Motor neuron (in vitro differentiated cells): Measurements from ENCODE around the gene CELSR2. TPM values are rescaled to one million over a fixed set of nuclear protein-coding genes. Genes with fewer than 3 reads are reported as not detected.
A peak's percentile ranks its signal among the peaks of the same experiment; 100 is the strongest.
"Not testable (repeated sequence)": the region's sequence is repeated elsewhere in the genome, so short reads cannot be mapped to it uniquely, and the experiment has no call there.

Source experiments
- ATAC-seq, 8 experiments: fragments of 200-7000 bp; cut with Tn5 transposase; replicated peaks in 6 of 8; 2 replicates each; pipeline ENCODE4 v1.8.0; 2021; ENCODE audit warnings: mild to moderate bottlenecking in 8 of 8, moderate library complexity in 8 of 8
- H3K27ac ChIP-seq, 2 donors: fragments of 250-450 bp; sonication (Bioruptor Pico); 2 replicates each; pipeline ENCODE4 v1.9.0; 2021; ENCODE audit warnings: antibody characterized with exemption in 2 of 2, mild to moderate bottlenecking in 2 of 2, moderate library complexity in 1 of 2
- H3K4me1 ChIP-seq, 2 donors: fragments of 250-450 bp; sonication (Bioruptor Pico); replicated peaks in 1 of 2; 2 replicates each; pipeline ENCODE4 v1.6.1; 2021; ENCODE audit warnings: antibody characterized with exemption in 2 of 2, mild to moderate bottlenecking in 2 of 2, moderate library complexity in 1 of 2
- H3K4me3 ChIP-seq, 5 donors: fragments of 250-450 bp; sonication (Bioruptor Pico); 2 replicates each; pipeline ENCODE4 v1.9.0; 2021; ENCODE audit warnings: antibody characterized with exemption in 5 of 5, mild to moderate bottlenecking in 5 of 5, moderate library complexity in 4 of 5
- WGBS, 10 experiments: fragments of 450-650 bp; shearing (Covaris generic); methylation state at CpG; one replicate each; pipeline ENCODE4 v1.0.0; 2022; 5-methylcytosine and 5-hydroxymethylcytosine counted together
- in situ Hi-C, 9 experiments: fragments of 400-800 bp; cut with MboI; loops; one replicate each; pipeline ENCODE4 v1.15.0; 2021; ENCODE audit warnings: low sequenced_read_pairs in 9 of 9, low pct_unique_long_range_greater_than_20kb in 2 of 9; ENCODE audit not compliant: unreplicated experiment in 9 of 9
- total RNA-seq, 8 experiments: library from RNA; unstranded; fragments of 300-600 nt; gene quantifications; 2 replicates each; pipeline versions ENCODE4 v1.2.3 to v1.2.4, GENCODE V29; 2022

CELSR2 gene
- total RNA-seq, 8 experiments from 2014 or later, result 1.1 to 90.9 (median 43.3) TPM

GRCh38 chr1:109214695-109215623, 34.4 kb upstream of the CELSR2 start:
- H3K4me3 ChIP-seq, result peak overlapping the region; percentile 58 to 97 (median 84)
- in situ Hi-C loops, result no loop called here
- peaks cover 21 to 24% of the 10 kb centered on the region in 2 donors for H3K4me1 ChIP-seq
- 5 to 43% (median 10%) methylated on average over 2 to 13 of the region's 13 CpGs; no CpG with 5 or more reads in 1 of the 10 experiments for WGBS, 10 experiments
- peak overlapping the region; percentile 97 to 99 for H3K27ac ChIP-seq
- ATAC-seq, result peak; percentile 56 to 81 (median 78)

DNA sequence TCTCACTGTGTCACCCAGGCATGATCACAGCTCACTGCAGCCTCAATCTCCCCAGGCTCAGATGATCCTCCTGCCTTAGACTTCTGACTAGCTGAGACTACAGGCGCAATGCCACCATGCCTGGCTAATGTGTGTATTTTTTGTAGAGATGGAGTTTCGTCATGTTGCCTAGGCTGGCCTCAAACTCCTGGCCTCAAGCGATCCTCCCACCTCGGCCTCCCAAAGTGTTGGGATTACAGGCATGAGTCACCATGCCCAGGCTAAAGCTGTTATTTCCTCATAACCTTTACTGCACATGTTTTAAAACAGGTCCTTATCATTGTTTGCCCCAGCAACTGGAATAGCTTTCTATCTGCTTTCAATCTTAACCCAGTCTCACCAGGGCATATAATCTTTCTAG, 32.7 kb upstream of the CELSR2 start:
- Histone ChIP-seq H3K4me3 (peak overlapping the region in 3 of 5 donors; percentile 58 to 85 (median 74)), H3K27ac (peak overlapping the region; percentile 97 to 99), H3K4me1 (peaks cover 21 to 24% of the 10 kb centered on the region in 2 donors)
- in situ Hi-C loops, result no loop called here
- 80 to 100% (median 95%) methylated on average over 2 to 4 of the region's 4 CpGs; no CpG with 5 or more reads in 3 of the 10 experiments for WGBS, 10 experiments
- ATAC-seq, result no peak

DNA sequence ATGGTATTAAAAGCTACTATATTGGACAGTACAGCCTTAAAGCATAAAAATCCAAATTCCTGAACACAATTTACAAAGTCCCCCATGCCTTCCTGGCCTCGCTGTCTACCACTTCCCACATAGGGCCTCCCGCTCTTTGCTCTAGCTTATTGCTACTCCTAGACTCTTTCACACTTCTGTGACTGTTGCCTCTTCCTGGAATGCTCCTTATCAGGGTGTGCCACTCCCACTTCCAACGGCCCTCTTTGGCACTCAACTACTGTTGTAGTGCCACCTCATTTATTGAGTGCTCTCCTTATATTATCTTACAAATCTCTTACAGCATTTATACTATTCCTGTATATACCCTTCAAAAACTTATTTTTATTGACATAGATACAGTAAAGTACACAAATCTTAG, 30.8 kb upstream of the CELSR2 start:
- in situ Hi-C loops, result no loop called here
- Histone ChIP-seq H3K27ac (no peak overlapping the region), H3K4me3 (no peak overlapping the region), H3K4me1 (peaks cover 16 to 18% of the 10 kb centered on the region in 2 donors)
- WGBS, 10 experiments, result 75 to 100% (median 90%) methylated on average over 1 to 3 of the region's 3 CpGs; no CpG with 5 or more reads in 2 of the 10 experiments
- ATAC-seq, result no peak

DNA sequence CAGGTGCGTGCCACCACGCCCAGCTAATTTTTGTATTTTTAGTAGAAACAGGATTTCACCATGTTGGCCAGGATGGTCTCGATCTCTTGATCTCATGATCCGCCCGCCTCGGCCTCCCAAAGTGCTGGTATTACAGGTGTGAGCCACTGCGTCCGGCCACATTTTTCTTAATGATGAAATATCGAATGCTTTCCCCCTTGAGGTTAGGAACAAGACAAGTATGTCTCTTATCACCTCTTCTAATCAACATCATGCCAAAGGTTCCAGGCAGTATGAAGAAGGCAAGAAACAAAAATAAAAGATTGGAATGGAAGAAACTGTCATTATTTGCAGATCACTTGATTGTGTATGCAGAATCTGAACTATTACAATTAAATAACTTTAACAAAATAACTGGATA, 28.1 kb upstream of the CELSR2 start:
- in situ Hi-C loops, H3K4me3 ChIP-seq, H3K27ac ChIP-seq, ATAC-seq: not testable (repeated sequence)
- 80 to 100% (median 100%) methylated on average over 3 to 6 of the region's 9 CpGs; no CpG with 5 or more reads in 3 of the 10 experiments for WGBS, 10 experiments
- peaks cover 23 to 30% of the 10 kb centered on the region in 2 donors for H3K4me1 ChIP-seq

DNA sequence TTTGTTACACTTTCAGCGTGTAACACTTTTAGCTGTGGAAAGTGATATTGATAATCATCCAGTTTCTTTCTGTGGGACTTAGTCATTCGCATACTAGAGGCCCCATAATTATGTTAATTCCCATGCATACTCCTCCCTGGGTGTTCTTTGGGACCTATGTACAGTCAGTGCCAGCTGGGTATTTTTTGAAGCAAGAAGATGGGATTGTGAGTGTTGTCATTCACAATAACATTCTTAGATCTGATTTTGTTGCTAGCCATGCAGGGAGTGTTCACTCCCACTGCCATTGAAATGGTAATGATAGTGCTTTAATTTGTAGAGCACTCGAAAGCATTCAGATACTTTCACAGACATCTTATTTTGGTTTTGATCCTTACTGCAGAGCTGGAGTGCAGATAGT, 24.0 kb upstream of the CELSR2 start:
- Histone ChIP-seq H3K4me1 (peaks cover 42 to 51% of the 10 kb centered on the region in 2 donors), H3K27ac (peak overlapping the region; percentile 44 to 53), H3K4me3 (no peak overlapping the region)
- 0 to 70% (median 21%) methylated on average over 1 to 3 of the region's 3 CpGs; no CpG with 5 or more reads in 1 of the 10 experiments for WGBS, 10 experiments
- in situ Hi-C loops, result no loop called here
- ATAC-seq, result peak in 7 of 8 experiments; percentile 11 to 96 (median 34)

DNA sequence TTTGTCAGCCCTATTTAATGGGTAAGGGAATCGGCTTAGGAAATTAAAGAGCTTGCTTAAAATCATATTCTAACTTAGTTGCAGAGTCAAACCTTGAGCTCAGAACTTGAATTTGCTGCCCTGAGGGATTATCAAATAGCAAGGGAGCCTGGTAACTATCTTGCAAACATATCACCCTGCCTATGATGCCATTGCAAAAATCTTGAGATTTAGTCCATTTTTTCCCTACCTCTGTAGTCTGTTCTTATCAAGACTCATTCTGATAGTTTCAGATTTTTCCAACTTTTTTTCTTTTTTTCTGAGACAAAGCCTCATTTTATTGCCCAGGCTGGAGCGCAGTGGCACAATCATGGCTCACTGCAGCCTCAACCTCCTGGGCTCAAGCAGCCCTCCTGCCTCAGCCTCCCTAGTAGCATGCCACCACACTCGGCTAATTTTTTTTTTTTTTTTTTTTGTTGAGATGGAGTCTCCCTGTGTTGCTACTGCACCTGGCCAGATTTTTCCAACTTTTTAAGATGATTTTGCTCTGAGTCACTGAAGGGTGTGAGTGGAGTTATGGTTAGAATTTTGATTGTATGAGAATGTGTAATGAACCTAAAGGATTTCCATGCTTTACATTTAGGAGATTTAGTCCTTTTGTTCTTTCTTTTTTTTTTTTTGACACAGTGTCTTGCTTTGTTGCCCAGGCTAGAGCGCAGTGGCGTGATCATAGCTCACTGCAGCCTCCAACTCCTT, 23.5 kb upstream of the CELSR2 start:
- 19 to 100% (median 84%) methylated on average over 2 to 5 of the region's 5 CpGs for WGBS, 10 experiments
- in situ Hi-C loops, result no loop called here
- peaks cover 48 to 57% of the 10 kb centered on the region in 2 donors for H3K4me1 ChIP-seq
- peak overlapping the region; percentile 34 to 53 for H3K27ac ChIP-seq
- no peak overlapping the region for H3K4me3 ChIP-seq
- ATAC-seq, result peak in 1 of 8 experiments; percentile 14

GRCh38 chr1:109228167-109228566, 21.2 kb upstream of the CELSR2 start:
- Histone ChIP-seq H3K4me1 (peaks cover 51 to 65% of the 10 kb centered on the region in 2 donors), H3K4me3 (no peak overlapping the region), H3K27ac (peak overlapping the region; percentile 75 to 85)
- 37 to 100% (median 56%) methylated on average over 3 of the region's 3 CpGs; no CpG with 5 or more reads in 1 of the 10 experiments for WGBS, 10 experiments
- no peak for ATAC-seq
- in situ Hi-C loops, result no loop called here

DNA sequence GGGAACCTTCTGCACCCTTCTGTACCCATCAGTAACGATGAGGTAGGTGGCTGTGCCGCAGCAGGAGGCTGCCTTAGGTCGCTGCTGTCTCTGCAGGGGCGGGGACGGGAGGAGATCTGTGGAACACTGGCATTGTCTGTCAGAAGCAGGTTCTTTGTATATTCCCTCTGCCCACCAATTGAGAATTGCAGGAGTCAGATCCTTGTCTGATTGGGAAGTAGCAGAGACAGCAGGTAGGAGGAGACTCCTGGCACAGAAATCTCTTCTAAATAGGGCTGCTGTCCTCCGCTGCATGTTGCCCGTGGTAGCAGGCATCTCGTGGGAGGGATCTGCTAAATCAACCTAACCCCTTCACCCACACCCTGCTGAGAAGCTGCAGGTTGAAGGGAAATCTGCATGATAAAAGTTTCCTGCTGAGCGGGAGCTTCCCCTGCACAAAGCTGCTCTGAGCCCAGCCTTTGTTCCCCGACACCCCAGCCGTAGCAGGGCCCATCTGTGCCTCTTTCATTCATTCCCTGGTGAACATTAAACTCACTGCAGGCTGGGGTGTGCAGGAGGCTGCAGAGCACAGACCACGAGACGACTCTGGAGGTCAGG, 19.7 kb upstream of the CELSR2 start:
- 0 to 91% (median 14%) methylated on average over 1 to 5 of the region's 13 CpGs; no CpG with 5 or more reads in 4 of the 10 experiments for WGBS, 10 experiments
- ATAC-seq, result peak in 5 of 8 experiments; percentile 93 to 95 (median 93)
- in situ Hi-C loops, result no loop called here
- no peak overlapping the region for H3K4me3 ChIP-seq
- H3K27ac ChIP-seq, result peak overlapping the region; percentile 75 to 85
- peaks cover 51 to 58% of the 10 kb centered on the region in 2 donors for H3K4me1 ChIP-seq

DNA sequence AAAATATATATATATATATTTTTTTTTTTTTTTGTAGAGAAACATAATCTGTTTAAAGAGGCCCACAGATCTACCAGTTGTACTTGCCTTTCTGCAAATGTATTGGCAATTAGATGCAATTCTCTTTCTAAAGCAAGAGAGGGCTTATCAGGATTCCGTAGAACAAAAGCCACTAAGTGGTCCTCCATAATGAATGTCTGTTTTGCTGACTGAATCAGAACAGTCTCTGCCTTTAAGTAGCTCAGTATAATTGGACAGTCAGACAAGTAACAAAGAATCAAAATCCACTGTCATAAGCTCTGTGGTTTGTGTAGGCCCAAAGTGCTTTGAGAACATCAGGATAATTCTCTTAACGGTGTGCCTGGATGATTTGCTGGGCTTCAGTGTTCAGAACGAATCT, 18.3 kb upstream of the CELSR2 start:
- no peak overlapping the region for H3K4me3 ChIP-seq
- no peak for ATAC-seq
- in situ Hi-C loops, result no loop called here
- H3K4me1 ChIP-seq, result peaks cover 37 to 46% of the 10 kb centered on the region in 2 donors
- H3K27ac ChIP-seq, result peak overlapping the region in 1 of 2 donors; percentile 14
- WGBS, 10 experiments, result 60 to 100% (median 86%) methylated on average over 1 to 3 of the region's 3 CpGs; no CpG with 5 or more reads in 2 of the 10 experiments

GRCh38 chr1:109235137-109235536, 14.2 kb upstream of the CELSR2 start:
- WGBS, 10 experiments, result 94 to 100% (median 97%) methylated on average over 3 to 7 of the region's 7 CpGs; no CpG with 5 or more reads in 5 of the 10 experiments
- ATAC-seq, result no peak
- in situ Hi-C loops, result no loop called here
- no peak overlapping the region for H3K27ac ChIP-seq
- H3K4me1 ChIP-seq, result peaks cover 22 to 33% of the 10 kb centered on the region in 2 donors
- H3K4me3 ChIP-seq, result no peak overlapping the region

DNA sequence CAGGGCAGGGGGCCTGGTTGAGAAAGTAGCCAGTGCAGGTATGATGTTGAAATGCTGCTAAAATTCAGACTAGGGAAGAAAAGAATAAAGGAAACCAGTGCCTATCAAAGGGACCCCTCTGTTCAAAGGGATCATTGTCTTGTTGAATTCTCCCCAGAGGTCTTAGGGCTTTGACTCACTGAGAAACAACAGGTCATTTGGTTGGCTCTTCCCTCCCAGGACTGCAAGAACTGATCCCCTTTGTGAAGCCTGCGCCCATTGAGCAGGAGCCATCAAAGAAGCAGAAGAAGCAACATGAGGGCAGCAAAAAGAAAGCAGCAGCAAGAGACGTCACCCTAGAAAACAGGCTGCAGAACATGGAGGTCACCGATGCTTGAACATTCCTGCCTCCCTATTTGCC, 11.8 kb upstream of the CELSR2 start:
- ATAC-seq, result no peak
- in situ Hi-C loops, result no loop called here
- WGBS, 10 experiments, result 74 to 100% (median 93%) methylated on average over 1 to 3 of the region's 3 CpGs; no CpG with 5 or more reads in 4 of the 10 experiments
- Histone ChIP-seq H3K27ac (no peak overlapping the region), H3K4me3 (no peak overlapping the region), H3K4me1 (peaks cover 36 to 42% of the 10 kb centered on the region in 2 donors)

DNA sequence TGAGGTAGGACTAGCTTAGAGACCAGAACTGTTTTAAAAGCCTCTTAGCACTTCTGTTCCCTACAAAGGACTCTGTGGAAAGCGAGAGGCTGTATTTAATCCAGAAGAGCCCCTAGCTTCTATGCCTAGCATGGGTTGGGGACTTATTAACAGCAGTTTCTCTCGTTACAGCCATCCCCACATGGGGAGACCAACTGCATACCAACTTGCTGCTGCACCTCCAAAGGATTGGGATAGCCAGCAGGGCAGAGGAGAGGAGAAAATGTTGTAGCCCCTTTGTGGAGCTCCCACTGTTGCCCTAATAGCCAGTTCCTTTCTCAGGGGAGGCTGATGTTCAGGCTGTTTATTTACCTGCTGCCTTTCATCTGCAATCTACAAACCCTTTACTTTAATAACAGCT, 11.0 kb upstream of the CELSR2 start:
- ATAC-seq, result no peak
- Histone ChIP-seq H3K27ac (peak overlapping the region in 1 of 2 donors; percentile 45), H3K4me1 (peaks cover 44 to 50% of the 10 kb centered on the region in 2 donors), H3K4me3 (no peak overlapping the region)
- WGBS, 10 experiments, result 60 to 100% (median 94%) methylated on average over 1 to 2 of the region's 2 CpGs; no CpG with 5 or more reads in 5 of the 10 experiments
- in situ Hi-C loops, result no loop called here
